Left ventricle myocardium inferior (tissue), 1 donor: ENCODE data around the gene SLC38A10. TPM values are rescaled to one million over a fixed set of nuclear protein-coding genes. Genes with fewer than 3 reads are reported as not detected.

Experiments used
- DNase-seq: peaks from one replicate; pipeline ENCODE4 v3.0.0-alpha.2; 2020
- H3K27ac ChIP-seq: fragments of 200-600 bp; replicated peaks from 2 replicates; pipeline ENCODE4 v1.8.0; 2021
- H3K27me3 ChIP-seq: fragments of 200-600 bp; 2 replicates; pipeline ENCODE4 v1.8.0; 2021; ENCODE audit warnings: low read depth
- H3K36me3 ChIP-seq: fragments of 200-600 bp; 2 replicates; pipeline ENCODE4 v1.8.0; 2021
- H3K4me1 ChIP-seq: fragments of 200-600 bp; 2 replicates; pipeline ENCODE4 v1.8.0; 2021
- H3K4me3 ChIP-seq: fragments of 200-600 bp; 2 replicates; pipeline ENCODE4 v1.8.0; 2021; ENCODE audit warnings: mild to moderate bottlenecking, moderate library complexity
- H3K9me3 ChIP-seq: fragments of 200-600 bp; replicated peaks from 2 replicates; pipeline ENCODE4 v1.8.0; 2021
- intact Hi-C: fragments of 100-400 bp; cut with micrococcal nuclease; formaldehyde crosslinking; loops from one replicate; pipeline ENCODE4 v1.11.0; 2022
- total RNA-seq: library from RNA; stranded (reverse); fragmentation: NEBNext Ultra II Directional; extraction: Animal tissue kit (Norgen Biotek cat#: 25700); gene quantifications from one replicate; pipeline ENCODE4 v1.2.1, GENCODE V29; 2021
- TF ChIP-seq, protein P1 (sequence below): fragments of 200-600 bp; IDR thresholded peaks from 2 replicates; pipeline ENCODE4 v1.8.0; 2021; ENCODE audit warnings: antibody characterized with exemption, mild to moderate bottlenecking, borderline replicate concordance
- donor health status: DM: no; HTN: yes; CAD: no; lungs with severe emphysema.

SLC38A10 gene
- total RNA-seq, 1 donor from 2014 or later = 50.1 TPM

DNA sequence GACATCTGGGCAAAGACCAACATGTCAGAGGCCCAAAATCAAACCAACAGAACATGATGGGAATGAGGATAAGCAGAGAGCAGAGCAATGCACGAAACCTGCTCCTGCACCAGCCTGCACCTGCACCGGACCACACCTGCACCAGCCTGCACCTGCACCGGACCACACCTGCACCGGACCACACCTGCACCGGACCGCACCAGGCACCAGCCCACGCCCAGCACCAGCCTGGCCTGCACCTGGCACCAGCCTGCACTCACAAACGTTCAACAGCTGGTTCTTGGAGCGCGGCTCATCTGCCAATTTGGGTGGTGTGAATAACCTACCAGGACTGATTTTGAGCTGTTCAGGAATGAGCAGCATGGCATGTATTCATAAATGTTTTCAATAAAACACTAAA is 90.5 kb downstream of the SLC38A10 start:
- H3K27me3 ChIP-seq = no peaks in the 10 kb centered on the region
- H3K27ac ChIP-seq = no peak overlapping the region
- peaks cover 6% of the 10 kb centered on the region for H3K36me3 ChIP-seq
- peaks cover 3% of the 10 kb centered on the region for H3K4me1 ChIP-seq
- TF ChIP-seq, protein P1, sequence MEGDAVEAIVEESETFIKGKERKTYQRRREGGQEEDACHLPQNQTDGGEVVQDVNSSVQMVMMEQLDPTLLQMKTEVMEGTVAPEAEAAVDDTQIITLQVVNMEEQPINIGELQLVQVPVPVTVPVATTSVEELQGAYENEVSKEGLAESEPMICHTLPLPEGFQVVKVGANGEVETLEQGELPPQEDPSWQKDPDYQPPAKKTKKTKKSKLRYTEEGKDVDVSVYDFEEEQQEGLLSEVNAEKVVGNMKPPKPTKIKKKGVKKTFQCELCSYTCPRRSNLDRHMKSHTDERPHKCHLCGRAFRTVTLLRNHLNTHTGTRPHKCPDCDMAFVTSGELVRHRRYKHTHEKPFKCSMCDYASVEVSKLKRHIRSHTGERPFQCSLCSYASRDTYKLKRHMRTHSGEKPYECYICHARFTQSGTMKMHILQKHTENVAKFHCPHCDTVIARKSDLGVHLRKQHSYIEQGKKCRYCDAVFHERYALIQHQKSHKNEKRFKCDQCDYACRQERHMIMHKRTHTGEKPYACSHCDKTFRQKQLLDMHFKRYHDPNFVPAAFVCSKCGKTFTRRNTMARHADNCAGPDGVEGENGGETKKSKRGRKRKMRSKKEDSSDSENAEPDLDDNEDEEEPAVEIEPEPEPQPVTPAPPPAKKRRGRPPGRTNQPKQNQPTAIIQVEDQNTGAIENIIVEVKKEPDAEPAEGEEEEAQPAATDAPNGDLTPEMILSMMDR = no peak
- no peak for DNase-seq
- no peaks in the 10 kb centered on the region for H3K9me3 ChIP-seq
- intact Hi-C loops = no loop called here
- no peak overlapping the region for H3K4me3 ChIP-seq

DNA sequence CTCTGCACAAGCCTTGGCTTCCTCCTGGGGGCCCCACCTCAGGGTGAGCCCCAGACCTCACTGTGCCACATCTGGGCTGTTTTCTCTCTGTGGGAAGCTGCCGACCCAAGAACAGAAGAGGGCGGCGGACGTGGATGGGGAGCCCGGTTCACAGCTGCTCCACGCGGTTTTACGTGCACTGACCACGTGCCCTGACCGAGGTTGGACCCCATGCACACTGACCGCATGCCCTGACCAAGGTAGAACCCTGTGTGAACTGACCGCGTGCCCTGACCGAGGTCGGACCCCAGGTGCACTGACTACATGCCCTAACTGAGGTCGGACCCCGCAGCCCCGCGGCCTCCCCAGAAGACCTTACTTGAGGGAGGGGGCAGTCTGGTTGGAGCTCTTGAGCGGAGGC is 92.0 kb downstream of the SLC38A10 start:
- DNase-seq = no peak
- intact Hi-C loops = no loop called here
- H3K9me3 ChIP-seq = no peaks in the 10 kb centered on the region
- TF ChIP-seq, protein P1 = no peak
- peaks cover 19% of the 10 kb centered on the region for H3K36me3 ChIP-seq
- no peaks in the 10 kb centered on the region for H3K27me3 ChIP-seq
- H3K27ac ChIP-seq = no peak overlapping the region
- no peak overlapping the region for H3K4me3 ChIP-seq
- H3K4me1 ChIP-seq = peaks cover 10% of the 10 kb centered on the region

DNA sequence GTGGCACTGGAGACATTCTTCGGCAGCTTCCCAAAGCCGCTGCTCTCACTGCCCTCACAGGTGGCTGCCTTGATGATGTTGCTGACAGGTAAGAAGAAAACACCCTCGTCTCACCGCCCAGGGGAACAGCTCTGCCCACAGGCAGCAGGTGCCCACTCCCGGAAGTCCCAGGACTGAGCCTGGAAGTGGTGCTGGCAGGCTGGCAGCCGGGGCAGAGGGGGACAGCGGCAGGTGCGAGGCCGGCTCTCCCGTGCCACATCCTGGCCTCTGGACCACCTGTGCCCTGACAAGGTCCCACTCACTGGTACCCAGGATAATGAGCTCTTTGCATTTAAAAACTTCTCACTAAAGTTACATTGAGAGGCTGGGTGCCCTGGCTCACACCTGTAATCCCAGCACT is 92.8 kb downstream of the SLC38A10 start:
- H3K9me3 ChIP-seq = no peaks in the 10 kb centered on the region
- no peak for DNase-seq
- intact Hi-C loops = no loop called here
- TF ChIP-seq, protein P1 = no peak
- peaks cover 24% of the 10 kb centered on the region for H3K36me3 ChIP-seq
- H3K4me3 ChIP-seq = no peak overlapping the region
- no peak overlapping the region for H3K27ac ChIP-seq
- no peaks in the 10 kb centered on the region for H3K27me3 ChIP-seq
- H3K4me1 ChIP-seq = peaks cover 18% of the 10 kb centered on the region

DNA sequence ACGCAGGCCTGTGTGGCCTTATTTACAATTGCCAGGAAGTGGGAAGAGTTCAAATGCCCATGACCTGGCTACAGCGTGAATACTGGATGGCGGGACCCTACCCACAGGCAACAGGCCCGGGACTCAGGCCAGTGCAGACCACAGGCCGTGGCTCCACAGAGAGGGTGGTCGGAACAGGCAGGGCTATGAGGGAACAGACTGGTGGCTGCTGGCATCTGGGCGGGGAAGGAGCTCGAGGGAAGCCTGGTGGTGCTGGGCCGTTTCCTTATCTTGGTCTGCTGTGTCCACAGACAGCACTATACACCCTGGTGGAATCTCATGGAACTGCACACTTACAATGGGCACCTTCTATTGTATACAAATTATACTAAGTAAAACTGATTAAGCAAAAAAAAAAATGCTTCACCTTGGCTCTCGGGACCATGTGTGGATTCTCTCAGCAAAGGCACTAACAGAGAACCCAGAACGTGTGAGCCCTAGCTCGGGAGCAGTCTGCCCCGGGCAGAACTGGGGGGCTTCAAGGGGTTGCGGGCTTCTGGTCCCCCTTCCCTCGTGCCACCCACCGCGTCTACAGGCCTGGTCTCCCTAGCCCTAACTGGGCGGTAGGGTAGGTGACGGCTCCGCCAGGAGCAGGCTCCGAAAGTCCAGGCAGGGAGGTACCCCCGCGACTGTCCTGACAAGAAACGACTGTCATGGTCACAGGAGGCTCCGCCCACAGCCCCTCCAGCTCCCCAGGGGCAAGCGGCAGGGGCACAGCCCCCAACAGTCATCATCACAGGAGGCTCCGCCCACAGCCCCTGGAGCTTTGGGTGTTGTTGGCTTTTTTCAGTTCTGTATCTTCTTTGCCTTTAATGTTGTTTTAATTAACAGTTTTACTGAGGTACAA is 94.2 kb downstream of the SLC38A10 start:
- Histone ChIP-seq H3K4me1 (peaks cover 29% of the 10 kb centered on the region), H3K36me3 (peaks cover 18% of the 10 kb centered on the region), H3K9me3 (no peaks in the 10 kb centered on the region), H3K27me3 (no peaks in the 10 kb centered on the region), H3K27ac (no peak overlapping the region), H3K4me3 (no peak overlapping the region)
- no peak for DNase-seq
- TF ChIP-seq, protein P1 = peak; percentile 75
- intact Hi-C loops = no loop called here

DNA sequence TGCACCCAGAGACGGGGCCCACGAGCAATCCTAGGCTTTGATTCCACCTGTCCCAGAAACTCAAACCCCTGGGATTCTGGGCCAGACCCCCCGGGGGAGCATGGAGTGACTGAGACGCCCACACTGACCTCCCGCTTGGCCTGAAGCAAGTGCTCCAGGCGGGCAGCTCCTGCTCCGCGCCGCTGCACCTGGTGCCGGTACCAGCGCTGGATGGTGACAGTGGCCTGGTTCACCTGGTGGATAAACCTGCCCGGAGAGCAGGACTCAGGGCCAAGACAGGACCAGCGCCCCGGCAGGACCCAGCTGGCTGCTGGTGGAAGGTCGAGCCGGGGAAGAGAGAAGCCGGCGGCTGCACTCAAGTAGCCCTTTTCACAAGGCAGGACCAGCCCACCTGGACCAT is 94.9 kb downstream of the SLC38A10 start:
- TF ChIP-seq, protein P1 = no peak
- peaks cover 18% of the 10 kb centered on the region for H3K36me3 ChIP-seq
- intact Hi-C loops = no loop called here

More for the DNA sequence above, 94.9 kb downstream of the SLC38A10 start:
- H3K27me3 ChIP-seq = no peaks in the 10 kb centered on the region
- no peak for DNase-seq
- H3K9me3 ChIP-seq = no peaks in the 10 kb centered on the region
- peaks cover 37% of the 10 kb centered on the region for H3K4me1 ChIP-seq
- no peak overlapping the region for H3K27ac ChIP-seq
- no peak overlapping the region for H3K4me3 ChIP-seq
